HepG2 (cell line): Measurements from ENCODE around the gene KRT36.

Source experiments
- CCAR2 ChIP-seq: fragments of 200-400 bp; formaldehyde crosslinking; optimal IDR thresholded peaks from 2 replicates; pipeline ENCODE3; 2018; ENCODE audit warnings: low read depth, mild to moderate bottlenecking, low read length, moderate library complexity
- HMG20B ChIP-seq: conservative IDR thresholded peaks from 2 replicates; pipeline ENCODE4 v1.6.1; 2016; ENCODE audit warnings: missing genetic modification reagents, missing compliant biosample characterization
- KDM5A ChIP-seq: fragments of 200-600 bp; sonication (generic); IDR thresholded peaks from 2 replicates; pipeline ENCODE4 v1.7.0; 2018; ENCODE audit warnings: antibody characterized with exemption, mild to moderate bottlenecking, low read length, borderline replicate concordance
- RARG ChIP-seq: sonication (generic); formaldehyde crosslinking; IDR thresholded peaks from 2 replicates; pipeline ENCODE4 v1.4.0; 2020; ENCODE audit warnings: low read depth, mild to moderate bottlenecking, missing genetic modification reagents
- ZC3H4 ChIP-seq: sonication (generic); formaldehyde crosslinking; IDR thresholded peaks from 2 replicates; pipeline ENCODE4 v1.4.0; 2020; ENCODE audit warnings: missing genetic modification reagents, borderline replicate concordance
- ZNF792 ChIP-seq: IDR thresholded peaks from 2 replicates; pipeline ENCODE4 v1.6.1; 2016

DNA sequence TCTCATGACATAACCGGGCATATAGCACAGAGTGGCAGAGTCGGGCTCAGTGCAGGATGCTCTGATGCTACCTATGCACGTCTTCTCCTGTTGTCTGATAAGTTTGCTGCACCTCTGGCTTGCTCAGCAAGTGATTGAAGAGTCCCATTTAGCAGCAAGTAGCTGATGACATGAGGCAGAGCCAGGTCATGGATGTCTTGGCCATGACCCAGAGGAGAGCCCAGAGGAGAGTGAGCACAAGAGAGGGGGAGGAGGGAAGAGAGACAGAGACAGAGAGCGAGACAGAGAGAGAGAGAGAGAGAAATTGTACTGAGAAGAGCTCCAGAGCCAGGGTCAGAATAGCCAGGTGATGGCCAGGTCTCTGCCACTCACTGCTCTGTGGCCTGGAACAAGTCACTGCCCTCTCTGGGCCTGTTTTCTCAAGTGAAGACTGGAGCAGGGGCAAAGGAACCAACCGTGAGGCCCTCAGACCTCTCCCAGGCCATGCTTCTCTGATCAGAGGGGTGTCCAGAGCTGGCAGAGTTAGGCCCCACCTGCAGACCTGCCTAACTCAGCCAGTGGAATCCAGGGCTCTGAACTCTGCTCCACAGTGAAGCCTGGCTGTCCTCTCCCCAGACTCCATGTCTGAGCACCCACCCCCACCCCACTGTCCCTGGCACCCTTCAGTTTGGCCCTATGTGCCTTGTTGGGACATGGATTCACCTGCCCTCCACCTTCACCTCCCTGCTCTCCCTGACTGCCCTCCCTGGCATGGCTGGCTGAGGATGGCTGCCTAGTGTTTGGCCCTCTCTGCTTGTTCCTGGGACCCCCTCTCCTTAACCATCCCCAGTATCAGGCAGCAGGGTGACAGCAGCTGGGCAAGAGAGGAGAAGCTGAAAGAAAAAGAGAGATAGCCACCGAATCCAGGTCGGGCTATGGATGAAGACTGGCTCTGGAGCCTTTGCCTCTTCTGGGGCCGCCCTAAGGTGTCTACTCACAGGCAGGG is 4.5 kb downstream of the KRT36 start:
- no peak for TF ChIP-seq CCAR2
- no peak for TF ChIP-seq ZC3H4 (CRISPR knock-in tag)
- no peak for TF ChIP-seq ZNF792 (CRISPR knock-in tag)
- TF ChIP-seq KDM5A: no peak
- no peak for TF ChIP-seq HMG20B
- no peak for TF ChIP-seq RARG (CRISPR knock-in tag)
